ENCODE measurements around the gene TMEM132D. TPM values are rescaled to one million over a fixed set of nuclear protein-coding genes. Genes with fewer than 3 reads are reported as not detected.

TMEM132D gene
- total RNA-seq, 1 donor from 2014 or later, result 2.6 TPM

- DNase-seq (ENCODE audit: low spot score), result no peak
These were observed 800.6 kb downstream of the TMEM132D start for GRCh38 chr12:129103231-129103630.

- DNase-seq (ENCODE audit: low spot score), result no peak
These were observed 801.6 kb downstream of the TMEM132D start for GRCh38 chr12:129102233-129102632.

- DNase-seq (ENCODE audit: low spot score), result no peak
These were observed 802.0 kb downstream of the TMEM132D start for GRCh38 chr12:129101816-129102215.

GRCh38 chr12:129101404-129101803 is 802.4 kb downstream of the TMEM132D start:
- peak; percentile 4 for DNase-seq (ENCODE audit: low spot score)

GRCh38 chr12:129097451-129097850 is 806.4 kb downstream of the TMEM132D start:
- no peak for DNase-seq (ENCODE audit: low spot score)

- no peak for DNase-seq (ENCODE audit: low spot score)
These were observed 806.9 kb downstream of the TMEM132D start for GRCh38 chr12:129096968-129097367.

GRCh38 chr12:129096184-129096583 is 807.6 kb downstream of the TMEM132D start:
- no peak for DNase-seq (ENCODE audit: low spot score)

GRCh38 chr12:129089576-129089975 is 814.2 kb downstream of the TMEM132D start:
- no peak for DNase-seq (ENCODE audit: low spot score)

- no peak for DNase-seq (ENCODE audit: low spot score)
These were observed 818.7 kb downstream of the TMEM132D start for GRCh38 chr12:129084875-129085826.

GRCh38 chr12:129083121-129083840 is 820.5 kb downstream of the TMEM132D start:
- DNase-seq (ENCODE audit: low spot score), result no peak

- DNase-seq (ENCODE audit: low spot score), result no peak
These were observed 821.4 kb downstream of the TMEM132D start for GRCh38 chr12:129082441-129082840.

GRCh38 chr12:129081755-129082250 is 822.0 kb downstream of the TMEM132D start:
- DNase-seq (ENCODE audit: low spot score), result no peak

- no peak for DNase-seq (ENCODE audit: low spot score)
These were observed 823.0 kb downstream of the TMEM132D start for GRCh38 chr12:129080821-129081220.

- no peak for DNase-seq (ENCODE audit: low spot score)
These were observed 823.4 kb downstream of the TMEM132D start for GRCh38 chr12:129080391-129080790.

- DNase-seq (ENCODE audit: low spot score), result no peak
These were observed 824.1 kb downstream of the TMEM132D start for GRCh38 chr12:129079719-129080118.

- no peak for DNase-seq (ENCODE audit: low spot score)
These were observed 827.1 kb downstream of the TMEM132D start for GRCh38 chr12:129076441-129077320.

- no peak for DNase-seq (ENCODE audit: low spot score)
These were observed 828.2 kb downstream of the TMEM132D start for GRCh38 chr12:129075460-129076208.

- no peak for DNase-seq (ENCODE audit: low spot score)
These were observed 829.4 kb downstream of the TMEM132D start for GRCh38 chr12:129074379-129074778.

GRCh38 chr12:129073157-129073915 is 830.5 kb downstream of the TMEM132D start:
- DNase-seq (ENCODE audit: low spot score), result no peak

GRCh38 chr12:129071362-129071761 is 832.5 kb downstream of the TMEM132D start:
- no peak for DNase-seq (ENCODE audit: low spot score)
